Measurements from ENCODE around the gene ZBTB6.

The ZBTB6 gene

GRCh38 chr9:122912964-122913673 is at the start of gene ZBTB6:
TSS of gene ZBTB6 (minus strand) at chr9:122913323. CDS start at chr9:122912072, 1,251 bp downstream.
- Mint-ChIP-seq H3K4me3 (peak within 1 kb of the TSS; percentile 98), H3K4me1 (ENCODE audit: low read depth) (peaks cover 37% of the 10 kb centered on the region), H3K27me3 (no peaks in the 10 kb centered on the region), H3K9me3 (no peaks in the 10 kb centered on the region), H3K27ac (peak within 1 kb of the TSS; percentile 99), H3K36me3 (ENCODE audit: low read depth) (peaks cover 54% of the 10 kb centered on the region)
- DNase-seq, result peak; percentile 82

- Mint-ChIP-seq H3K27ac (no peak overlapping the region), H3K36me3 (ENCODE audit: low read depth) (peaks cover 75% of the 10 kb centered on the region), H3K27me3 (no peaks in the 10 kb centered on the region), H3K4me1 (ENCODE audit: low read depth) (peaks cover 3% of the 10 kb centered on the region), H3K4me3 (no peak overlapping the region), H3K9me3 (no peaks in the 10 kb centered on the region)
- no peak for DNase-seq
Observed at GRCh38 chr9:122961139-122961538, 48.0 kb upstream of the ZBTB6 start.

GRCh38 chr9:122955961-122956360 is 42.8 kb upstream of the ZBTB6 start:
- Mint-ChIP-seq H3K27me3 (no peaks in the 10 kb centered on the region), H3K4me1 (ENCODE audit: low read depth) (peaks cover 23% of the 10 kb centered on the region)

GRCh38 chr9:122954253-122954691 is 41.1 kb upstream of the ZBTB6 start:
- peaks cover 30% of the 10 kb centered on the region for H3K36me3 Mint-ChIP-seq (ENCODE audit: low read depth)

More at GRCh38 chr9:122955961-122956360, 42.8 kb upstream of the ZBTB6 start:
- Mint-ChIP-seq H3K4me3 (no peak overlapping the region), H3K36me3 (ENCODE audit: low read depth) (peaks cover 40% of the 10 kb centered on the region), H3K9me3 (no peaks in the 10 kb centered on the region), H3K27ac (no peak overlapping the region)
- no peak for DNase-seq

GRCh38 chr9:122951056-122951455 is 37.9 kb upstream of the ZBTB6 start:
- H3K9me3 Mint-ChIP-seq, result no peaks in the 10 kb centered on the region
- DNase-seq, result no peak
- H3K4me1 Mint-ChIP-seq (ENCODE audit: low read depth), result peaks cover 58% of the 10 kb centered on the region
- H3K27ac Mint-ChIP-seq, result no peak overlapping the region
- no peaks in the 10 kb centered on the region for H3K27me3 Mint-ChIP-seq
- H3K4me3 Mint-ChIP-seq, result no peak overlapping the region
- H3K36me3 Mint-ChIP-seq (ENCODE audit: low read depth), result peaks cover 17% of the 10 kb centered on the region

More at GRCh38 chr9:122954253-122954691, 41.1 kb upstream of the ZBTB6 start:
- H3K4me3 Mint-ChIP-seq, result no peak overlapping the region
- no peaks in the 10 kb centered on the region for H3K27me3 Mint-ChIP-seq
- H3K27ac Mint-ChIP-seq, result peak overlapping the region; percentile 35
- DNase-seq, result no peak
- H3K9me3 Mint-ChIP-seq, result no peaks in the 10 kb centered on the region
- H3K4me1 Mint-ChIP-seq (ENCODE audit: low read depth), result peaks cover 32% of the 10 kb centered on the region

GRCh38 chr9:122950263-122950662 is 37.1 kb upstream of the ZBTB6 start:
- no peaks in the 10 kb centered on the region for H3K9me3 Mint-ChIP-seq
- no peak overlapping the region for H3K27ac Mint-ChIP-seq
- H3K4me3 Mint-ChIP-seq, result no peak overlapping the region
- peaks cover 64% of the 10 kb centered on the region for H3K4me1 Mint-ChIP-seq (ENCODE audit: low read depth)
- H3K36me3 Mint-ChIP-seq (ENCODE audit: low read depth), result peaks cover 20% of the 10 kb centered on the region
- no peaks in the 10 kb centered on the region for H3K27me3 Mint-ChIP-seq
- no peak for DNase-seq

GRCh38 chr9:122949696-122950095 is 36.6 kb upstream of the ZBTB6 start:
- no peaks in the 10 kb centered on the region for H3K27me3 Mint-ChIP-seq
- no peaks in the 10 kb centered on the region for H3K9me3 Mint-ChIP-seq
- H3K27ac Mint-ChIP-seq, result peak overlapping the region; percentile 38
- peaks cover 64% of the 10 kb centered on the region for H3K4me1 Mint-ChIP-seq (ENCODE audit: low read depth)
- DNase-seq, result no peak
- no peak overlapping the region for H3K4me3 Mint-ChIP-seq
- peaks cover 25% of the 10 kb centered on the region for H3K36me3 Mint-ChIP-seq (ENCODE audit: low read depth)

- peak overlapping the region; percentile 84 for H3K27ac Mint-ChIP-seq
- peaks cover 61% of the 10 kb centered on the region for H3K4me1 Mint-ChIP-seq (ENCODE audit: low read depth)
- peak overlapping the region; percentile 32 for H3K4me3 Mint-ChIP-seq
- DNase-seq, result no peak
- no peaks in the 10 kb centered on the region for H3K9me3 Mint-ChIP-seq
- H3K27me3 Mint-ChIP-seq, result no peaks in the 10 kb centered on the region
- H3K36me3 Mint-ChIP-seq (ENCODE audit: low read depth), result peaks cover 31% of the 10 kb centered on the region
Observed at GRCh38 chr9:122948313-122948712, 35.2 kb upstream of the ZBTB6 start.

GRCh38 chr9:122946461-122947005 is 33.4 kb upstream of the ZBTB6 start:
- no peak overlapping the region for H3K4me3 Mint-ChIP-seq
- peaks cover 33% of the 10 kb centered on the region for H3K36me3 Mint-ChIP-seq (ENCODE audit: low read depth)
- H3K27me3 Mint-ChIP-seq, result no peaks in the 10 kb centered on the region
- no peak overlapping the region for H3K27ac Mint-ChIP-seq
- no peak for DNase-seq
- H3K9me3 Mint-ChIP-seq, result no peaks in the 10 kb centered on the region
- H3K4me1 Mint-ChIP-seq (ENCODE audit: low read depth), result peaks cover 70% of the 10 kb centered on the region

GRCh38 chr9:122944960-122945888 is 32.1 kb upstream of the ZBTB6 start:
- Mint-ChIP-seq H3K4me1 (ENCODE audit: low read depth) (peaks cover 69% of the 10 kb centered on the region), H3K27ac (peak overlapping the region; percentile 30), H3K4me3 (no peak overlapping the region)

GRCh38 chr9:122941582-122942234 is 28.6 kb upstream of the ZBTB6 start:
- no peak for DNase-seq
- Mint-ChIP-seq H3K27ac (peak overlapping the region; percentile 93), H3K4me3 (peak overlapping the region; percentile 98), H3K27me3 (no peaks in the 10 kb centered on the region), H3K9me3 (no peaks in the 10 kb centered on the region), H3K4me1 (ENCODE audit: low read depth) (peaks cover 45% of the 10 kb centered on the region), H3K36me3 (ENCODE audit: low read depth) (peaks cover 52% of the 10 kb centered on the region)

More at GRCh38 chr9:122944960-122945888, 32.1 kb upstream of the ZBTB6 start:
- H3K27me3 Mint-ChIP-seq, result no peaks in the 10 kb centered on the region
- H3K9me3 Mint-ChIP-seq, result no peaks in the 10 kb centered on the region
- H3K36me3 Mint-ChIP-seq (ENCODE audit: low read depth), result peaks cover 35% of the 10 kb centered on the region
- no peak for DNase-seq

- no peaks in the 10 kb centered on the region for H3K9me3 Mint-ChIP-seq
- DNase-seq, result peak; percentile 97
- H3K27ac Mint-ChIP-seq, result peak within 1 kb of the TSS; percentile 93
- H3K27me3 Mint-ChIP-seq, result no peaks in the 10 kb centered on the region
- peak within 1 kb of the TSS; percentile 98 for H3K4me3 Mint-ChIP-seq
- H3K4me1 Mint-ChIP-seq (ENCODE audit: low read depth), result peaks cover 40% of the 10 kb centered on the region
- peaks cover 57% of the 10 kb centered on the region for H3K36me3 Mint-ChIP-seq (ENCODE audit: low read depth)
Observed at GRCh38 chr9:122940749-122941581, 27.8 kb upstream of the ZBTB6 start, which contains the start of gene RABGAP1. TSS of gene RABGAP1 (plus strand) at chr9:122941020. CDS start at chr9:122957060, 16,040 bp downstream.

GRCh38 chr9:122940454-122940748 is 27.3 kb upstream of the ZBTB6 start:
- Mint-ChIP-seq H3K27me3 (no peaks in the 10 kb centered on the region), H3K27ac (peak overlapping the region; percentile 86), H3K9me3 (no peaks in the 10 kb centered on the region), H3K36me3 (ENCODE audit: low read depth) (peaks cover 57% of the 10 kb centered on the region), H3K4me3 (peak overlapping the region; percentile 98), H3K4me1 (ENCODE audit: low read depth) (peaks cover 35% of the 10 kb centered on the region)
- DNase-seq, result no peak

Data from activated T-cell treated with anti-CD3 and anti-CD28 coated beads, Interleukin-2, amount 50 U/mL, for 24 hours (primary cell).